AG04449 (cell line): ENCODE data around the gene CREB5.

Experiments used
- CTCF ChIA-PET: fragments of 350-600 bp; formaldehyde crosslinking; extraction: SDS; loops from one replicate; lab custom pipeline; 2021; ENCODE audit warnings: antibody characterized with exemption; lab: Yijun Ruan, JAX
- POLR2A ChIA-PET: fragments of 400-600, 350-600 bp; formaldehyde crosslinking; extraction: SDS; loops from one replicate; lab custom pipeline; 2020; ENCODE audit warnings: antibody characterized with exemption, inconsistent platforms; lab: Yijun Ruan, JAX
- DNase-seq: peaks from one replicate; pipeline ENCODE4 v3.0.0-alpha.2; 2010; ENCODE audit warnings: low read depth, low spot score
- H3K4me3 ChIP-seq: 2 replicates; pipeline ENCODE4 v1.5.1; 2011; ENCODE audit warnings: low read depth, mild to moderate bottlenecking, control low read depth, low read length
- TF ChIP-seq, protein P1 (sequence below): IDR thresholded peaks from one replicate; pipeline ENCODE4 v1.5.1; 2011; ENCODE audit warnings: mild to moderate bottlenecking, moderate library complexity, low read length, control low read depth, inconsistent platforms; ENCODE audit not compliant: insufficient read depth; ENCODE audit errors: missing control alignments

Gene CREB5

DNA sequence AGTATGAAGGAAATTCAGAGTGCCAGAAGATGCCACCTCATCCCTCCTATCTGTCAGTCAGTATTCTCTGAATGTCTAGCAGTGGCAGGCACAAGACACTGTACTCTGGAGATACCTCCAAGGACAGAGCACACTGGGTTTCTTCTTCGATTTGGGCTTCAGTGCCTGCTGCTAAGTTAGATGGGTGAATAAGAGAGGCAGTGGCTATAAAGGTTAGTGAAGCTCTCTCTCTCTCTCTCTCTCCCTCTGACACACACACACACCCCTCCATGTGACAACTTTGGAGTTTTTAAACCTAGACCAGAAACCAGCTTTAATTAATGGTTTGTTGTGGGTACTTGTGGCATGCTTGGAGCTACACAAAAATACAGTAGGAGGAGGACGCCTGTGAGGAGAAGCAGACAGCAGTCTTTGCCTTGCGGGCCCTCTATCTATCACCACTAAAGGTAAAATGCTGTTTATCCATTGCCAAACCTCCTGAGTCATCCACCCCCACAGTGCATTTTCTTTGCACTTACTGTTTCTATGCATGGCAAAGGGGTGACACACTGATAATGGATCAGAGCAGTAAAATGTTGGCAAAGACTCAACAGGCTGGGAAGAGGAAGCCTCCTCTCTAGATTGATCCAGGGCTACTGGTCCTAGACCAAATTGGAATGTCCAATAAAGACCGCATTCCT is 443.4 kb downstream of the CREB5 start:
- TF ChIP-seq, protein P1, sequence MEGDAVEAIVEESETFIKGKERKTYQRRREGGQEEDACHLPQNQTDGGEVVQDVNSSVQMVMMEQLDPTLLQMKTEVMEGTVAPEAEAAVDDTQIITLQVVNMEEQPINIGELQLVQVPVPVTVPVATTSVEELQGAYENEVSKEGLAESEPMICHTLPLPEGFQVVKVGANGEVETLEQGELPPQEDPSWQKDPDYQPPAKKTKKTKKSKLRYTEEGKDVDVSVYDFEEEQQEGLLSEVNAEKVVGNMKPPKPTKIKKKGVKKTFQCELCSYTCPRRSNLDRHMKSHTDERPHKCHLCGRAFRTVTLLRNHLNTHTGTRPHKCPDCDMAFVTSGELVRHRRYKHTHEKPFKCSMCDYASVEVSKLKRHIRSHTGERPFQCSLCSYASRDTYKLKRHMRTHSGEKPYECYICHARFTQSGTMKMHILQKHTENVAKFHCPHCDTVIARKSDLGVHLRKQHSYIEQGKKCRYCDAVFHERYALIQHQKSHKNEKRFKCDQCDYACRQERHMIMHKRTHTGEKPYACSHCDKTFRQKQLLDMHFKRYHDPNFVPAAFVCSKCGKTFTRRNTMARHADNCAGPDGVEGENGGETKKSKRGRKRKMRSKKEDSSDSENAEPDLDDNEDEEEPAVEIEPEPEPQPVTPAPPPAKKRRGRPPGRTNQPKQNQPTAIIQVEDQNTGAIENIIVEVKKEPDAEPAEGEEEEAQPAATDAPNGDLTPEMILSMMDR, result no peak
- ChIA-PET POLR2A (interaction anchor here (0.7 to 0.9 kb wide), 2 partner anchors 501 to 703 kb away, joined by 3 read pairs; no protein-coding TSS in a partner anchor), CTCF (interaction anchor here (0.7 to 3.5 kb wide), 14 partner anchors 10 to 758 kb away, joined by 3 to 28 read pairs (median 3); no protein-coding TSS in a partner anchor)
- peak; percentile 92 for DNase-seq
- H3K4me3 ChIP-seq, result no peak overlapping the region

DNA sequence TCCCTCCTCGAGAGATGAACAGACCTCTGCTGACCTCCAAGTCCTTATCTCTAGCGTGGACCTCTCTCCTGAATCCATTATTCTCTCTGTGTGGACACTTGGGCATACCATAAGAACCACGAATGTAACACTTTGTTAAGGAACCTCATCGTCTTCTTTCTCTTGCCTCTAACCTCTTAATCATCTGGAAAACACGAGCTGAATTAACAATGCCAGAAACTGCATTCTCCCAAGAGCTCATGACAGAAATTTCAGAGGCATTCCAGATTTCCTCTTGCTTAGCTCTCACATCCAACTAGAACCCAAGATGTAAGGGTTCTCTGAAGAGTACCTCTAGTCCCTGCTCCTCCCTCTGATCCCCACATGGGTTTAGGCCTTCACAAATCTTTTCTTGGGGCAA is 444.3 kb downstream of the CREB5 start:
- TF ChIP-seq, protein P1, result no peak
- ChIA-PET POLR2A (no interaction called here), CTCF (interaction anchor here (0.6 to 1.1 kb wide), 2 partner anchors 36 to 234 kb away, joined by 3 read pairs; no protein-coding TSS in a partner anchor)
- no peak for DNase-seq
- H3K4me3 ChIP-seq, result no peak overlapping the region

DNA sequence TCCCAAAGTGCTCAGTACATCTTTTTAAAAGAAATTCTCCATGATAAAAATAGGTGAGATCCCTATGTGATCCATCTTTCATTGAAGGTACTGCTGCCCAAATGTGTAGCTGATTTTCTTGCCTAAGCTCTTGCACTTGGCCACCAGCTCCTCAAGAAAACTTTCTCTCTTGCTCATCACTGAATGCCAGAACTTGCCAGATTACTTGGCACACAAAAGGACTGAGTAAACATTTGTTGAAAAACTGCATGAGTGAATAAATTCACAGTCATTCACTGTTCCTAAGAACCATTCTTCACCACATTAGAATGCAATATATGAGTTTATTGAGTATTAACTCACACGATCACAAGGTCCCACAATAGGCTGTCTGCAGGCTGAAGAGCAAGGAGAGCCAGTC is 445.9 kb downstream of the CREB5 start:
- ChIA-PET POLR2A (interaction anchor here (1.1 kb wide), 1 partner anchor 796 kb away, joined by 3 read pairs; no protein-coding TSS in a partner anchor), CTCF (interaction anchor here (1.2 to 1.4 kb wide), 3 partner anchors 63 to 470 kb away, joined by 3 to 4 read pairs (median 3); no protein-coding TSS in a partner anchor)
- TF ChIP-seq, protein P1, result no peak
- peak; percentile 59 for DNase-seq
- H3K4me3 ChIP-seq, result no peak overlapping the region

DNA sequence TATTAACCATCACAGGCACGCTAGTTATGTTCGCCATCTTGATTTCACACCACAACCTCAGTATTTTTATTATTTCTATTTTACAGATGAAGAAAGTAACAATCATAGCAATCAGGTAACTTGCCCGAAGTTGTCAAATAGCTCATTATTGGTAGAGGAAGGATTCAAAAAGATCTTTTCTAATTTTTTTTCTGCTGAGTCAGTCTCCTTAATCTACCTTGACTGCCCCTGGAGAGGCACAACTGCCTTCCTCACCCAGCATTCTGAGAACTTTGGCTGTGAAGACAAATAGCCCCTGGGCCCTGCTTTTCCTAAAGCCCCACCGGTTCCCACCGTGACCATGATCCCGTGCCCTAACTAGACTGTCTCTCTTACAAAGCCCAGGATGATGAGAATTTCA is 446.6 kb downstream of the CREB5 start:
- no peak for DNase-seq
- ChIA-PET CTCF (interaction anchor here (1.3 to 1.4 kb wide), 2 partner anchors 247 to 470 kb away, joined by 3 to 4 read pairs; no protein-coding TSS in a partner anchor), POLR2A (interaction anchor here (1.1 kb wide), 1 partner anchor 797 kb away, joined by 3 read pairs; no protein-coding TSS in a partner anchor)
- TF ChIP-seq, protein P1, result no peak
- H3K4me3 ChIP-seq, result no peak overlapping the region

DNA sequence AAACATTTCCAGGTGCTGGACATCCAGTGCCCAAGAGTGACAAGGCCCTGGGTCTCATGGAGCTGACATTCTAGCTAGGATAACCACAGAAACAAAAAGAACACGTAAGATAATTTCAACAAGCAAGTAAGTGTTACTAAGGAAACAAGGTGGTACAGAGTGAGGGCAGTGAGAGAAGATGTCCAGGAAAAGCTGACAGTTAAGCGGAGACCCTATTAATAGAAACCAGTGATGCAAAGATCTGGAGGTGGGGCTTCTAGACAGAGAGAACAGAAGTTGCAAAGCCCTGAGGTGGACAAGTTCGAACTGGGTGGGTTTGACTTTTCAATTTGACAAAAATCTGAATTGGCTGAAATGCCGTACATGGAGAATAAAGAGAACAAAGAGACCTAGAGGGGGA is 449.5 kb downstream of the CREB5 start:
- TF ChIP-seq, protein P1, result no peak
- no peak overlapping the region for H3K4me3 ChIP-seq
- CTCF ChIA-PET, result interaction anchor here (0.6 to 1.2 kb wide), 3 partner anchors 59 to 565 kb away, joined by 3 read pairs; no protein-coding TSS in a partner anchor
- POLR2A ChIA-PET, result no interaction called here
- no peak for DNase-seq
